ENCODE data around the gene CCDC14. TPM values are rescaled to one million over a fixed set of nuclear protein-coding genes. Genes with fewer than 3 reads are reported as not detected.
"Not testable (repeated sequence)": the region's sequence is repeated elsewhere in the genome, so short reads cannot be mapped to it uniquely, and the experiment has no call there.

The CCDC14 gene, protein sequence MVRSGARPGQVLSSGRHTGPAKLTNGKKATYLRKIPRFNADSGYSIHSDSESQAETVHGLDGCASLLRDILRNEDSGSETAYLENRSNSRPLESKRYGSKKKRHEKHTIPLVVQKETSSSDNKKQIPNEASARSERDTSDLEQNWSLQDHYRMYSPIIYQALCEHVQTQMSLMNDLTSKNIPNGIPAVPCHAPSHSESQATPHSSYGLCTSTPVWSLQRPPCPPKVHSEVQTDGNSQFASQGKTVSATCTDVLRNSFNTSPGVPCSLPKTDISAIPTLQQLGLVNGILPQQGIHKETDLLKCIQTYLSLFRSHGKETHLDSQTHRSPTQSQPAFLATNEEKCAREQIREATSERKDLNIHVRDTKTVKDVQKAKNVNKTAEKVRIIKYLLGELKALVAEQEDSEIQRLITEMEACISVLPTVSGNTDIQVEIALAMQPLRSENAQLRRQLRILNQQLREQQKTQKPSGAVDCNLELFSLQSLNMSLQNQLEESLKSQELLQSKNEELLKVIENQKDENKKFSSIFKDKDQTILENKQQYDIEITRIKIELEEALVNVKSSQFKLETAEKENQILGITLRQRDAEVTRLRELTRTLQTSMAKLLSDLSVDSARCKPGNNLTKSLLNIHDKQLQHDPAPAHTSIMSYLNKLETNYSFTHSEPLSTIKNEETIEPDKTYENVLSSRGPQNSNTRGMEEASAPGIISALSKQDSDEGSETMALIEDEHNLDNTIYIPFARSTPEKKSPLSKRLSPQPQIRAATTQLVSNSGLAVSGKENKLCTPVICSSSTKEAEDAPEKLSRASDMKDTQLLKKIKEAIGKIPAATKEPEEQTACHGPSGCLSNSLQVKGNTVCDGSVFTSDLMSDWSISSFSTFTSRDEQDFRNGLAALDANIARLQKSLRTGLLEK
- total RNA-seq (1 to 10 TPM; 3.5 to 7.3 (median 5.9) TPM), polyA plus RNA-seq (1 to 10 TPM; 3.5 to 7.3 (median 5.6) TPM)
- long read RNA-seq, donor 1, partial matches to known transcripts: 0 of 1 reads
- long read RNA-seq, donor 1, other reads (novel, unspliced or antisense): 0 of 1 reads
- long read RNA-seq, donor 2, partial matches to known transcripts: 2 of 6 reads
- long read RNA-seq, donor 2, other reads (novel, unspliced or antisense): 1 of 6 reads

DNA sequence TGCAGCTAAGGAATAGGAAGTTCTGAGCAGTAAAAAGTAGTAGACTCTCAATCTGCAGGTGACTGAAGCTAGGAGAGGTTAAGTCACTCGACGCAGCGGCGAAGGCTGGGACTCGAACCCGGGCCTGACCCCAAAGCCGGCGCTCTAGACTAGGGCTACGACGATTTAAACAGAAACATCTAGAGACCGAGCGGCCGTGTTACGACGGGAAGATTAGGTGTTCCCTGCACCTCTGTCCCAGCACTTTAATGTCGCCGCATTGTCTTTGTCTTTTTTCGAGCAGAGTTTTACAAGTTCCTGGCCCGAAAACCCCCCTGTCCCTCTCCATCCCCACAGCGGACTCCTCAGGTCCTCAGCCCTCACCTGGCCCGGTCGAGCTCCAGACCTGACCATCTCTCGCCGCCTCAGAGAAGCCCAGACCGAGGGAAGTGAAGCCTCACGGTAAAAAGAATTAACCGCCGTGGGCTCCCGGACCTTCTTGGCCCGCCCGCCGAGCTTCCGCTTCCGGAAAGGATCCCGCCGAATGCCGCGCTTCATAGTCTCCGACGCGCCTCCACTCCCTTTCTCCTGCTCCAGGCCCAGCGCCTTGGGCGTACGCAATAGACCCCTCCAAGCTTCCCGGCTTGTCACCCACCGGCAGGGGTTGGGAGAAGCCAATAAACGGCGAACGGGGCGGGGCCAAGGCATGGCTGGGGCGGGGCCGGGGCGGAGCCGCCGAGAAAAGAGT is at the start of gene CCDC14:
Gene CCDC14, minus strand, starts transcription at position 449 of the 727 bp plus-strand sequence. Its CDS starts 56 bp downstream, at position 393.
- peak; percentile 93 to 95 for DNase-seq
- H3K4me3 ChIP-seq: peak within 1 kb of the TSS; percentile 75
- no peaks in the 10 kb centered on the region for H3K27me3 ChIP-seq (ENCODE audit: insufficient read depth in 3 of 3, low read length in 2 of 3)
- no peaks in the 10 kb centered on the region for H3K9me3 ChIP-seq
- intact Hi-C loops (cut with DNase I): no loop called here
- TF ChIP-seq, protein P1, sequence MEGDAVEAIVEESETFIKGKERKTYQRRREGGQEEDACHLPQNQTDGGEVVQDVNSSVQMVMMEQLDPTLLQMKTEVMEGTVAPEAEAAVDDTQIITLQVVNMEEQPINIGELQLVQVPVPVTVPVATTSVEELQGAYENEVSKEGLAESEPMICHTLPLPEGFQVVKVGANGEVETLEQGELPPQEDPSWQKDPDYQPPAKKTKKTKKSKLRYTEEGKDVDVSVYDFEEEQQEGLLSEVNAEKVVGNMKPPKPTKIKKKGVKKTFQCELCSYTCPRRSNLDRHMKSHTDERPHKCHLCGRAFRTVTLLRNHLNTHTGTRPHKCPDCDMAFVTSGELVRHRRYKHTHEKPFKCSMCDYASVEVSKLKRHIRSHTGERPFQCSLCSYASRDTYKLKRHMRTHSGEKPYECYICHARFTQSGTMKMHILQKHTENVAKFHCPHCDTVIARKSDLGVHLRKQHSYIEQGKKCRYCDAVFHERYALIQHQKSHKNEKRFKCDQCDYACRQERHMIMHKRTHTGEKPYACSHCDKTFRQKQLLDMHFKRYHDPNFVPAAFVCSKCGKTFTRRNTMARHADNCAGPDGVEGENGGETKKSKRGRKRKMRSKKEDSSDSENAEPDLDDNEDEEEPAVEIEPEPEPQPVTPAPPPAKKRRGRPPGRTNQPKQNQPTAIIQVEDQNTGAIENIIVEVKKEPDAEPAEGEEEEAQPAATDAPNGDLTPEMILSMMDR (IDR thresholded peaks at IDR 0.05): no peak
- peaks cover 0 to 6% of the 10 kb centered on the region in 2 donors for H3K36me3 ChIP-seq (ENCODE audit: insufficient read depth in 1 of 2, low read depth in 1 of 2)
- H3K4me1 ChIP-seq: peaks cover 4% of the 10 kb centered on the region
- 0 to 1% (median 0%) methylated on average over 51 to 55 of the region's 55 CpGs for WGBS, 3 donors
- ATAC-seq: peak; percentile 98 to 100 (median 100)
- H3K27ac ChIP-seq: peak within 1 kb of the TSS; percentile 66

DNA sequence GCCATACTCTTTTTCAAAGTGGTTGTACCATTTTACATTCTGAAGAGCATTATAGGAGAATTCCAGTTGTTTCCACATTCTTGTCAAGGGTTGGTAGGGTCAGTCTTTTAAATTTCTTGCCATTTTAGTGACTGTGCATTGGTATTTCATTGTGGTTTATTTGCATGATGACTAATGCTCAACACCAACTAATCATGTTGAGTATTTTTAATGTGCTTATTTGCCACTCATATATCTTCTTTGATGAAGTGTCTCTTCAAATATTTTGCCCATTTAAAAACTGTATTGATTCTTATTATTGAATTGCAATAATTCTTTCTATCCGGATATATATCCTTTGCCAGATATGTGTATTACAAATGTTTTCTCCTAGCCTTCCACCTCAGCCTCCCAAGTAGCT is 47.3 kb upstream of the CCDC14 start:
- ATAC-seq; H3K4me1 ChIP-seq; H3K27ac ChIP-seq; H3K27me3 ChIP-seq (ENCODE audit: insufficient read depth in 3 of 3, low read length in 2 of 3); H3K9me3 ChIP-seq; H3K4me3 ChIP-seq; DNase-seq; H3K36me3 ChIP-seq (ENCODE audit: insufficient read depth in 1 of 2, low read depth in 1 of 2); intact Hi-C loops (cut with DNase I): not testable (repeated sequence)
- WGBS, 3 donors: 94 to 100% (median 97%) methylated on average over 1 of the region's 1 CpG

DNA sequence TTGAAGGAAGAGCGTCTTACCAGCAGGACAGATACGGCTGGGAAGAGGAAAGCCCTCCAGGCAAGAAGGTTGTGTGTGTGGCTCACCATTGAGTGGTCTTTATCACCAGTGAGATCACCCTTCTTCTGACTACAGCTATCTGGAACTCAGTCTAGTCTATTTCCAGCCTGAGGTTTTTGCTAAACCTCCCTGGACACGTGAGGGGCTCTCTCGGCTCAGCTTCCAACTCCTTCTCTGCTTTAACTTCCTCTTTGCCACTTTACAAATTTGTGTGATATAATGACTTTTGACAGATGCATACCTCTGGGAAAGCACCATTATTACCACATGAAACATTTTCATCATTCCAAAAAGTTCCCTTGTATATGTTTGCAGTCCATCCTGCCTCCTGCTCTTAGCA is 46.2 kb upstream of the CCDC14 start:
- no peaks in the 10 kb centered on the region for H3K4me1 ChIP-seq
- TF ChIP-seq, protein P1 (IDR thresholded peaks at IDR 0.05): no peak
- no peak overlapping the region for H3K27ac ChIP-seq
- DNase-seq (no peak), ATAC-seq (no peak)
- no peaks in the 10 kb centered on the region for H3K9me3 ChIP-seq
- peaks cover 0 to 3% (median 0%) of the 10 kb centered on the region in 3 donors for H3K27me3 ChIP-seq (ENCODE audit: insufficient read depth in 3 of 3, low read length in 2 of 3)
- 43 to 54% (median 52%) methylated on average over 4 of the region's 4 CpGs for WGBS, 3 donors
- H3K36me3 ChIP-seq (ENCODE audit: insufficient read depth in 1 of 2, low read depth in 1 of 2): no peaks in the 10 kb centered on the region
- intact Hi-C loops (cut with DNase I): no loop called here
- no peak overlapping the region for H3K4me3 ChIP-seq

DNA sequence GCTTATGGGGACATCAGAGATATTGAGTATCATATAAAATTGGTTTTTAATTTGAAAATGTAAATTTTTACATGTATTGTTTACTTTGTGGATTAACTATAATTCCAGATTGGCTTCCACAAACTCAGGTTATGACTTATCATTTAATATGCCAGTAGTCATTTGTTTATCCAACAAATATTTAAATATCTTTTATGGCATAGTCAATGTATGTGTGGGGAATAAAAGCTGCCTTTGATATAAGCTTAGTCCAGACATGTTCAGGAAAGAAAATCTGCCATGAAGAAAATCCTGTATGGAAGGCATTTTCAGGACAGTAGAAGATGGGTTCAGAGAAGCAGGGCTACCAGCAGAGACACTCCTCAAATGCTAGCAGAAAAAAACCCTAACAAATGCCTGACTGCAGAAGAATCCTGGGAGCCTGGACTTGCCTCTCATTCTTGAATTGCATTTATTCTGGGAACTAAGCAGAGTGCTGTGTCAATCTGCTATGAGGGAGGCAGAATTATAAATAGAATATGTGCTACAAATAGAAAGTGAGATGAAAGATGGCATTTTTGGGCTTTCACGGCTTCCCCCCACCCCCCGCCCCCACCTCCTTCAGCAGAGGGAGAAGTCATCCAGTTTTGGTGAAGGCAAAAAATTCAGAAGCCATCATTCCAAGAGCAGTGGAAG is 41.5 kb upstream of the CCDC14 start:
- H3K27ac ChIP-seq; H3K36me3 ChIP-seq (ENCODE audit: insufficient read depth in 1 of 2, low read depth in 1 of 2); H3K27me3 ChIP-seq (ENCODE audit: insufficient read depth in 3 of 3, low read length in 2 of 3); H3K9me3 ChIP-seq; ATAC-seq; DNase-seq; H3K4me3 ChIP-seq; intact Hi-C loops (cut with DNase I); H3K4me1 ChIP-seq: not testable (repeated sequence)
- 51 to 55% (median 55%) methylated on average over 2 of the region's 2 CpGs for WGBS, 3 donors

DNA sequence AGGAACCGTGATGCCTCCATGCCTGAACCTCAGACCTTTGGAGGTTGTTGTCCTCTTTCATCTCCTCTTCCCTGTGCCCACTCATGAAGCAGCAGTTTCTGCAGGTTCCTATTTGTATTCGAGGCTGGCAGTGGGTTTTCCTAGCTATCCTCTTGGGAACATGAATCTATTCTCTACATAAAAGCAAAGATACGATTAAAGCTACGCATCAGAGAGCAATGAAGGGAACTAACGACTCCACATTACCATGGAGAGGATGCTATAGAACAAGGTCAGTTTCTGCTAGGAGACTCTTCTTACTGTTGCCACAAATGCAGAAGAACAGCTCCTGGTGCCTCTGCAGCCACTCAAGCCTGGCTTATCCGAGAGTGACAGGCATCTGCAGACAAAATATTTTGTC is 40.3 kb upstream of the CCDC14 start:
- WGBS, 3 donors: 65 to 73% (median 67%) methylated on average over 6 of the region's 6 CpGs
- H3K4me1 ChIP-seq; H3K4me3 ChIP-seq; intact Hi-C loops (cut with DNase I); DNase-seq; H3K36me3 ChIP-seq (ENCODE audit: insufficient read depth in 1 of 2, low read depth in 1 of 2); H3K27me3 ChIP-seq (ENCODE audit: insufficient read depth in 3 of 3, low read length in 2 of 3); H3K27ac ChIP-seq; H3K9me3 ChIP-seq; ATAC-seq: not testable (repeated sequence)
